ENCODE results near the gene INPPL1. TPM values are rescaled to one million over a fixed set of nuclear protein-coding genes. Genes with fewer than 3 reads are reported as not detected.

INPPL1 gene
- total and polyA plus RNA-seq, 10 of the 15 experiments (the other 5 are each of a cell fraction or from before 2014, with no cell fraction given): 0.47 to 116 (median 43.4) TPM

DNA sequence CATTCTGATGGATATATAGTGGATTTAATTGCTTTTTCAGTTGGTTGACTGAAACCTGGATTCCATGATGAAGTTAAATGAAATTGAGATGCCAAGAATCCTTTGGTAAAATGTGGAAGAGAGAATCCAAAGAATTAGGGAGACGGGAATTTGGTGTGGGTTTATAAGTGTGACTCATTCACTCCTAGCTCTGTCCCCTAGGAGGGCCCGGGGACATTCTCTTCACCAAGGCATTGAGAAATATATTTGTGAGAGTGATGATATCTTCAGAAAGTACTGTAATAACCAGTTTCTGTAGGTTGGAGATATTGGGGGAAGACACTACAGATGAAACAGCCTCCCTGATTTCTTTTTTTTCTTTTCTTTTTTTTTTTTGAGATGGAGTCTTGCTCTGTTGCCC is 33.0 kb downstream of the INPPL1 start:
- ChIA-PET SMC1A (ENCODE audit: uncharacterized antibody, unreplicated experiment) (no interaction called here), CTCF (no interaction called here)
- 62% methylated on average over 2 of the region's 2 CpGs for WGBS (ENCODE audit: insufficient coverage, insufficient replicate concordance, low lambda C conversion rate, missing lambda C conversion rate)

DNA sequence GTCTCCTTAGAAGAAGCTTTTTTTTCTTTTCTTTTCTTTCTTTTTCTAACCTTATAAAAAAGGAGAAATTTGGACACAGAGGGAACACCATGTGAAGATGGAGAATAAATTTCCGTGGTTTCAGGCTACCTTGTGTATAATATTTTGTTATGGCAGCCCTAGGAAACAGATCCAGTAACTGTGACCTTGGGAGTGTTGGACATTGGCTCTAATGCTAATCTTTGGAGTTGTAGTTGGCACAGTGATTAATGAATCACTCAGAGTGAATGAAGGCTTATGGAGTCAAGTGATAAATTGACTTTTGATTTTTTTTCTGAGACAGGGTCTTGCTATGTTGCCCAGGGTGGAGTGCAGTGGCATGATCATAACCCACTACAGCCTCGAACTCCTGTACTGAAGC is 34.9 kb downstream of the INPPL1 start:
- Histone ChIP-seq H3K4me2 (ENCODE audit: control insufficient read depth, insufficient read depth) (no peak overlapping the region), H3K36me3 (ENCODE audit: control insufficient read depth in 2 of 2, insufficient read depth in 2 of 2, low read length in 1 of 2) (no peaks in the 10 kb centered on the region), H3K79me2 (ENCODE audit: control insufficient read depth, insufficient read depth, low read length) (no peaks in the 10 kb centered on the region), H3K9me3 (replicated peaks; ENCODE audit: control insufficient read depth, insufficient read depth, low read length) (no peaks in the 10 kb centered on the region; the same call in 2 of the 3 replicates), H2AFZ (ENCODE audit: control insufficient read depth, low read depth, low read length) (no peak overlapping the region), H4K20me1 (ENCODE audit: control insufficient read depth, insufficient read depth) (no peaks in the 10 kb centered on the region), H3K4me1 (ENCODE audit: control insufficient read depth, insufficient read depth, low read length) (no peaks in the 10 kb centered on the region), H3K9ac (ENCODE audit: control insufficient read depth, insufficient read depth, low read length) (no peak overlapping the region), H3K27ac (ENCODE audit: control insufficient read depth, insufficient read depth) (no peak overlapping the region), H3K27me3 (replicated peaks in 1 of 2; ENCODE audit: control insufficient read depth in 2 of 2, insufficient read depth in 2 of 2, low read length in 1 of 2) (no peaks in the 10 kb centered on the region), H3K4me3 (no peak overlapping the region)
- TF ChIP-seq SMARCA5 (IDR thresholded peaks at IDR 0.05) (no peak), SUPT20H (IDR thresholded peaks at IDR 0.05; ENCODE audit: borderline replicate concordance, control insufficient read depth, low read depth, low read length) (no peak), HDGF (IDR thresholded peaks at IDR 0.05) (no peak), EZH2 (IDR thresholded peaks at IDR 0.05; ENCODE audit: borderline replicate concordance, control insufficient read depth, low read depth, low read length) (no peak), BMI1 (IDR thresholded peaks at IDR 0.05; ENCODE audit: borderline replicate concordance) (no peak), ZBED1 (IDR thresholded peaks at IDR 0.05; ENCODE audit: borderline replicate concordance) (no peak), MEF2B (IDR thresholded peaks at IDR 0.05; ENCODE audit: partially characterized antibody, poor library complexity, severe bottlenecking) (no peak), FOS (IDR thresholded peaks at IDR 0.05; ENCODE audit: borderline replicate concordance, extremely low read depth, insufficient read length) (no peak), NFIC (IDR thresholded peaks at IDR 0.05; ENCODE audit: low read depth, low read length) (no peak), TBL1XR1 (IDR thresholded peaks at IDR 0.05; ENCODE audit: low read depth, low read length) (no peak), SPI1 (IDR thresholded peaks at IDR 0.05; ENCODE audit: borderline replicate concordance, insufficient read depth, low read depth, low read length) (no peak)
- TF ChIP-seq, protein P1, sequence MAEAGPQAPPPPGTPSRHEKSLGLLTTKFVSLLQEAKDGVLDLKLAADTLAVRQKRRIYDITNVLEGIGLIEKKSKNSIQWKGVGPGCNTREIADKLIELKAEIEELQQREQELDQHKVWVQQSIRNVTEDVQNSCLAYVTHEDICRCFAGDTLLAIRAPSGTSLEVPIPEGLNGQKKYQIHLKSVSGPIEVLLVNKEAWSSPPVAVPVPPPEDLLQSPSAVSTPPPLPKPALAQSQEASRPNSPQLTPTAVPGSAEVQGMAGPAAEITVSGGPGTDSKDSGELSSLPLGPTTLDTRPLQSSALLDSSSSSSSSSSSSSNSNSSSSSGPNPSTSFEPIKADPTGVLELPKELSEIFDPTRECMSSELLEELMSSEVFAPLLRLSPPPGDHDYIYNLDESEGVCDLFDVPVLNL (IDR thresholded peaks at IDR 0.05; ENCODE audit: low read depth, low read length): no peak
- no peak for ATAC-seq
- 0% methylated on average over 2 of the region's 2 CpGs for WGBS (ENCODE audit: insufficient coverage, insufficient replicate concordance, low lambda C conversion rate, missing lambda C conversion rate)
- ChIA-PET RAD21 (ENCODE audit: unreplicated experiment) (no interaction called here), CTCF (no interaction called here), SMC1A (ENCODE audit: uncharacterized antibody, unreplicated experiment) (interaction anchor here (0.5 kb wide), 1 partner anchor 54 kb away, joined by 3 read pairs; no protein-coding TSS in a partner anchor), POLR2A (no interaction called here)
- FAIRE-seq: no peak
- intact Hi-C loops (cut with micrococcal nuclease; ENCODE audit: unreplicated experiment): no loop called here
- no peak for DNase-seq (ENCODE audit: low read depth, low spot score)
- BruUV-seq (replicated peaks): no TSS peak
- in situ Hi-C loops (cut with MboI): no loop called here

More for the DNA sequence above, 33.0 kb downstream of the INPPL1 start:
- Histone ChIP-seq H3K79me2 (ENCODE audit: control insufficient read depth, insufficient read depth, low read length) (no peaks in the 10 kb centered on the region), H3K4me3 (no peak overlapping the region), H3K4me1 (ENCODE audit: control insufficient read depth, insufficient read depth, low read length) (no peaks in the 10 kb centered on the region), H2AFZ (ENCODE audit: control insufficient read depth, low read depth, low read length) (no peak overlapping the region), H3K27me3 (replicated peaks in 1 of 2; ENCODE audit: control insufficient read depth in 2 of 2, insufficient read depth in 2 of 2, low read length in 1 of 2) (no peaks in the 10 kb centered on the region), H3K9ac (ENCODE audit: control insufficient read depth, insufficient read depth, low read length) (no peak overlapping the region), H3K36me3 (ENCODE audit: control insufficient read depth in 2 of 2, insufficient read depth in 2 of 2, low read length in 1 of 2) (no peaks in the 10 kb centered on the region), H3K9me3 (replicated peaks; ENCODE audit: control insufficient read depth, insufficient read depth, low read length) (peaks cover 4% of the 10 kb centered on the region; the same call in 2 of the 3 replicates), H3K27ac (ENCODE audit: control insufficient read depth, insufficient read depth) (no peak overlapping the region), H4K20me1 (ENCODE audit: control insufficient read depth, insufficient read depth) (no peaks in the 10 kb centered on the region), H3K4me2 (ENCODE audit: control insufficient read depth, insufficient read depth) (no peak overlapping the region)
- in situ Hi-C loops (cut with MboI) (no loop called here), intact Hi-C loops (cut with micrococcal nuclease; ENCODE audit: unreplicated experiment) (no loop called here)
- ATAC-seq (no peak), FAIRE-seq (no peak), DNase-seq (ENCODE audit: low read depth, low spot score) (no peak)
- TF ChIP-seq ZZZ3 (IDR thresholded peaks at IDR 0.05; ENCODE audit: control insufficient read depth, insufficient read length, low read depth): no peak
- no TSS peak for BruUV-seq (replicated peaks)
- ChIA-PET RAD21 (ENCODE audit: unreplicated experiment) (no interaction called here), POLR2A (no interaction called here)
